Naive thymus-derived CD8-positive, alpha-beta T cell (primary cell): ENCODE measurements around the gene ANP32D. TPM values are rescaled to one million over a fixed set of nuclear protein-coding genes. Genes with fewer than 3 reads are reported as not detected.
"Not testable (repeated sequence)": the region's sequence is repeated elsewhere in the genome, so short reads cannot be mapped to it uniquely, and the experiment has no call there.

Source experiments
- ATAC-seq, 2 donors: fragments of 150-1000 bp; cut with Tn5 transposase in 1 of 2; sonication (Bioruptor Pico), chemical (Tn5 transposase) in 1 of 2; 1 replicate in 1 of 2; 2 replicates in 1 of 2; pipeline ENCODE4 v1.10.0; 2021; ENCODE audit warnings: mild to moderate bottlenecking in 2 of 2, moderate library complexity in 2 of 2
- POLR2A ChIA-PET: fragments of 350-600 bp; sonication (Branson Sonifier 250); formaldehyde crosslinking; loops from one replicate; lab custom pipeline; 2021; ENCODE audit warnings: antibody characterized with exemption; lab: Charles Lee
- DNase-seq, 10 donors: peaks; one replicate each; pipeline versions ENCODE4 v3.0.0 to v3.0.0-alpha.2; 2020 to 2022
- H3K27ac Mint-ChIP-seq, 10 donors: one replicate each; pipeline ENCODE4 v1.8.0; 2020 to 2022; ENCODE audit warnings: mild to moderate bottlenecking in 10 of 10, mixed read lengths in 10 of 10, moderate library complexity in 4 of 10, inconsistent platforms in 1 of 10
- H3K27me3 Mint-ChIP-seq, 5 donors: one replicate each; pipeline ENCODE4 v1.8.0; 2021 to 2022; ENCODE audit warnings: mixed read lengths in 5 of 5
- H3K36me3 Mint-ChIP-seq, 3 donors: one replicate each; pipeline ENCODE4 v1.8.0; 2020 to 2022; ENCODE audit warnings: mixed read lengths in 3 of 3, mild to moderate bottlenecking in 2 of 3, inconsistent platforms in 1 of 3
- H3K4me1 Mint-ChIP-seq, 4 donors: one replicate each; pipeline ENCODE4 v1.8.0; 2021 to 2022; ENCODE audit warnings: mixed read lengths in 4 of 4
- H3K4me3 Mint-ChIP-seq, 10 donors: one replicate each; pipeline ENCODE4 v1.8.0; 2020 to 2022; ENCODE audit warnings: mild to moderate bottlenecking in 10 of 10, mixed read lengths in 10 of 10, moderate library complexity in 6 of 10, inconsistent platforms in 1 of 10
- H3K9me3 Mint-ChIP-seq, 9 donors: one replicate each; pipeline ENCODE4 v1.8.0; 2020 to 2022; ENCODE audit warnings: mixed read lengths in 9 of 9, mild to moderate bottlenecking in 3 of 9, inconsistent platforms in 1 of 9, moderate library complexity in 1 of 9
- polyA plus RNA-seq, 3 donors: library from polyadenylated mRNA; unstranded; fragments of 300-500 nt; fragmentation: Illumina TruSeq; gene quantifications; one replicate each; pipeline ENCODE4 v1.2.3, GENCODE V29; 2021
- total RNA-seq, 8 experiments: library from RNA in 2 of 8; stranded (reverse) in 2 of 8; gene quantifications; one replicate each; pipeline ENCODE4 v1.2.3 and lab custom pipeline; 2021 to 2026

ANP32D gene
- total and polyA plus RNA-seq, 5 experiments from 2014 or later = not detected

DNA sequence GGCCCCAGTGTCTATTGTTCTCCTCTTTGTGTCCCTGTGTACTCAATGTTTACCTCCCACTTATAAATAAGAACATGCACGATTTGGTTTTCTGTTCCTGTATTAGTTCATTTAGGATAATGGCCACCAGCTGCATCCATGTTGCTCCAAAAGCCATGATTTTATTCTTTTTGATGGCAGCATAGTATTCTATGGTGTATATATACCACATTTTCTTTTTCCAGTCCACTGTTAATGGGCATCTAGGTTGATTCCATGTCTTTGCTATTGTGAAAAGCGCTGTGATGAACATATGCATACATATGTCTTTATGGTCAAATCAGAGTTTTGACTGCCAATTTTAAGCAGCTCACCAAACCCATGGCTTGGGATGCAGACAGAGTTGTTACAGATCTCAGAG is 17.2 kb upstream of the ANP32D start:
- DNase-seq (no peak), ATAC-seq (no peak)
- POLR2A ChIA-PET = interaction anchor here (0.8 kb wide), 1 partner anchor 255 kb away, joined by 4 read pairs; no protein-coding TSS in a partner anchor
- Mint-ChIP-seq H3K36me3 (peaks cover 0 to 7% (median 3%) of the 10 kb centered on the region in 3 donors), H3K9me3 (peaks cover 0 to 6% (median 3%) of the 10 kb centered on the region in 9 donors), H3K4me1 (no peaks in the 10 kb centered on the region), H3K4me3 (no peak overlapping the region), H3K27me3 (peaks cover 10 to 24% (median 11%) of the 10 kb centered on the region in 5 donors), H3K27ac (no peak overlapping the region)

DNA sequence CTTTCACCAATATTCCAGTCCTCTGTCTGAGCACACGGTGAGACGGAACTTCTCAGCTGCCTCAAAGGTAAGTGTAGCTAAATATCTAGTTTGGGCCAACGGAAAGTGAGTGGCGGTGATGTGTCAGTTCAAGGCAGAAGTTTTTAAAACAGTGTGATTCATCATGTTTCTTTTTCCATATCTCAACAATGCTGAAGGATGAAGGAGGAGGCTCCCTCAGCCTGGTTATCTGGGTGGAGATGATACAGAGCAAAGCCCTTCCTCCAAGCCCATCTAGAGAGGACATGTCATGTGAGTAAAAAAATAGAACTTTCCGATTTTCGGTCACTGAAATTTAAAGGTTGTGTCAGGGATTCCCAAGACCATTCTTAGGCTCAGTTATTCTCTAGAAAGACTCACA is 13.1 kb upstream of the ANP32D start:
- H3K4me3 Mint-ChIP-seq = no peak overlapping the region
- ATAC-seq = no peak
- POLR2A ChIA-PET = no interaction called here
- H3K27ac Mint-ChIP-seq = no peak overlapping the region
- peaks cover 0 to 5% (median 0%) of the 10 kb centered on the region in 3 donors for H3K36me3 Mint-ChIP-seq
- DNase-seq = no peak
- H3K4me1 Mint-ChIP-seq = no peaks in the 10 kb centered on the region
- H3K27me3 Mint-ChIP-seq = peaks cover 10 to 25% (median 12%) of the 10 kb centered on the region in 5 donors
- H3K9me3 Mint-ChIP-seq = peaks cover 0 to 3% (median 0%) of the 10 kb centered on the region in 9 donors

DNA sequence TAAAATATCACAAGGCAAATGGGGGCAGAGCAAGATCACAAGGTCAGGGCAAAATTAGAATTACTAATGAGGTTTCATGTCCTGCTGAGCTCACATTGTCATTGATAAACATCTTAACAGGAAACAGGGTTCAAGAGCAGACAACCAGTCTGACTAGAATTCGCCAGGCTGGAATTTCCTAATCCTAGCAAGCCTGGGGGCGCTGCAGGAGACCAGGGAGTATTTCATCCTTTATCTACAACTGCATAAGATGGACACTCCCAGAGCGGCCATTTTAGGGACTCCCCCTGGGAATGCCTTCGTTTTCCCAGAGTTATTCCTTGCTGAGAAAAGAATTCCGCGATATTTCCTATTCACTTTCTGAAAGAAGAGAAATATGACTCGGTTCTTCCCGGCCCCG is 3.3 kb upstream of the ANP32D start:
- DNase-seq, H3K27ac Mint-ChIP-seq, ATAC-seq, POLR2A ChIA-PET, H3K4me1 Mint-ChIP-seq, H3K4me3 Mint-ChIP-seq: not testable (repeated sequence)
- peaks cover 0 to 40% (median 28%) of the 10 kb centered on the region in 3 donors for H3K36me3 Mint-ChIP-seq
- peaks cover 7 to 22% (median 9%) of the 10 kb centered on the region in 5 donors for H3K27me3 Mint-ChIP-seq
- H3K9me3 Mint-ChIP-seq = peaks cover 10 to 64% (median 36%) of the 10 kb centered on the region in 9 donors

DNA sequence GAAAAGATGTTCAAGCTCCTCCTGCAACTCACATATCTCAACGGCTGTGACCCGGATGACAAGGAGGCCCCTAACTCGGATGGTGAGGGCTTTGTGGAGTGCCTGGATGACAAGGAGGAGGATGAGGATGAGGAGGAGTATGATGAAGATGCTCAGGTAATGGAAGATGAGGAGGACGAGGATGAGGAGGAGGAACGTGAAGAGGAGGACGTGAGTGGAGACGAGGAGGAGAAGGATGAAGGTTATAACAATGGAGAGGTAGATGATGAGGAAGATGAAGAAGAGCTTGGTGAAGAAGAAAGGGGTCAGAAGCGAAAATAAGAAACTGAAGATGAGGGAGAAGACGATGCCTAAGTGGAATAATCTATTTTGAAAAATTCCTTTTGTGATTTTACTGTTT is 702 bp downstream of the ANP32D start:
- Mint-ChIP-seq H3K4me3 (no peak overlapping the region), H3K27me3 (peaks cover 9 to 30% (median 13%) of the 10 kb centered on the region in 5 donors), H3K9me3 (peaks cover 5 to 59% (median 29%) of the 10 kb centered on the region in 9 donors), H3K4me1 (no peaks in the 10 kb centered on the region), H3K36me3 (peaks cover 0 to 32% (median 27%) of the 10 kb centered on the region in 3 donors), H3K27ac (peak overlapping the region in 1 of 10 donors; percentile 89)
- DNase-seq (no peak), ATAC-seq (no peak)
- POLR2A ChIA-PET = no interaction called here

DNA sequence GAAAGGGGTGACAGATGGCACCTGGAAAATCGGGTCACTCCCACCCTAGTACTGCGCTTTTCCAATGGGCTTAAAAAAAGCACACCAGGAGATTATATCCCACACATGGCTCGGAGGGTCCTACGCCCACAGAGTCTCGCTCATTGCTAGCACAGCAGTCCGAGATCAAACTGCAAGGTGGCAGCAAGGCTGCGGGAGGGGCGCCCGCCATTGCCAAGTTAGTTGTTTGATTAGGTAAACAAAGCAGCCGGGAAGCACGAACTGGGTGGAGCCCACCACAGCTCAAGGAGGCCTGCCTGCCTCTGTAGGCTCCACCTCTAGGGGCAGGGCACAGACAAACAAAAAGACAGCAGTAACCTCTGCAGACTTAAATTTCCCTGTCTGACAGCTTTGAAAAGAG is 2.1 kb downstream of the ANP32D start:
- Mint-ChIP-seq H3K9me3 (peaks cover 0 to 51% (median 20%) of the 10 kb centered on the region in 9 donors), H3K27me3 (peaks cover 9 to 30% (median 13%) of the 10 kb centered on the region in 5 donors), H3K36me3 (peaks cover 0 to 23% (median 21%) of the 10 kb centered on the region in 3 donors)
- ATAC-seq, H3K4me1 Mint-ChIP-seq, DNase-seq, H3K4me3 Mint-ChIP-seq, POLR2A ChIA-PET, H3K27ac Mint-ChIP-seq: not testable (repeated sequence)

DNA sequence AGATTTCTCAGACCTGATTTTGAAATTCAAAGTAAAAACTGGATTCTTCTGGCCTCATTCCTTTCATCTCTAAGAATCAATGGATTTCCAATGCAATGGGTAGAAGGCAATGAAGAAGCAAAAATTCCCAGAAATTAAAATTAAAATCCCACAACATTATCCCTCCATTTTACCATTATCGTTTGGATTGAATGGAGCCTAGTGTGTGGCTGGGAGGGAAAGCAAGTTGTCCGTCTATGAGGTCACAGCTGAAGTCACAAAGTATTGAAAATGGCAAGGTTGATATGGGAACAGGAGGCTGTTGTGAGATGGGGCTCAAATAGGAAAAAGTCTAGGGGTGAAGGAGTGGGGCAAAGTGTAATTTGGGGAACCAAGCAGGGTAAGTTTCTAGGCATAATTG is 9.8 kb downstream of the ANP32D start, which contains the start of gene C12orf54:
C12orf54 (plus strand) TSS at position 301 of the 400 bp plus-strand sequence. CDS start 799 bp downstream, outside the sequence.
- no peak within 1 kb of the TSS for H3K27ac Mint-ChIP-seq

DNA sequence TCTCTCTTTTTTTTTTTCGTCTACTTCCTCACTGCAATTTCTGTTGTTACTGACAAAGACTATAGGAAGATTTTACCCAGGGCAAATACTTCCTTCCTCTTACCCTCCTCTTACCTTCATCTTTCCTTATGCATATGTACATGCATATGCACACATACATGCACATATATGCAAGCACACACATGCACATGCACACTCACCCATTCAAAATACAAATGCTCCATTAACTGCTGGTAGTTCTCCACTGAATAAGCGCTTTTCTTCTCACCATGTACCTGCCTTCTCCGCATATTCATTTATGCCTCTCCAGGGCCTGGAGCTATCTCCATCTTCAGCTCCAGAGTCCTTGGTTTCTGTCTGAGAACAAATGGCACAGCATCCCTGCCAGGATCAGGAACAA is 10.6 kb downstream of the ANP32D start:
- ATAC-seq (no peak), DNase-seq (no peak)
- H3K27ac Mint-ChIP-seq = no peak overlapping the region
- peaks cover 0 to 2% (median 1%) of the 10 kb centered on the region in 4 donors for H3K4me1 Mint-ChIP-seq
- H3K27me3 Mint-ChIP-seq = peaks cover 2 to 14% (median 5%) of the 10 kb centered on the region in 5 donors
- no peak overlapping the region for H3K4me3 Mint-ChIP-seq
- POLR2A ChIA-PET = interaction anchor here (0.7 kb wide), 1 partner anchor 748 kb away, joined by 4 read pairs; no protein-coding TSS in a partner anchor
- H3K36me3 Mint-ChIP-seq = peaks cover 0 to 7% (median 5%) of the 10 kb centered on the region in 3 donors
- peaks cover 0 to 19% (median 5%) of the 10 kb centered on the region in 9 donors for H3K9me3 Mint-ChIP-seq

More for the DNA sequence above, 9.8 kb downstream of the ANP32D start, which contains the start of gene C12orf54:
- no peak for ATAC-seq
- Mint-ChIP-seq H3K27me3 (peaks cover 2 to 14% (median 4%) of the 10 kb centered on the region in 5 donors), H3K9me3 (peaks cover 0 to 20% (median 8%) of the 10 kb centered on the region in 9 donors), H3K36me3 (peaks cover 0 to 9% (median 5%) of the 10 kb centered on the region in 3 donors), H3K4me3 (no peak within 1 kb of the TSS), H3K4me1 (peaks cover 0 to 2% (median 1%) of the 10 kb centered on the region in 4 donors)
- DNase-seq = no peak
- POLR2A ChIA-PET = interaction anchor here (0.7 kb wide), 1 partner anchor 747 kb away, joined by 4 read pairs; no protein-coding TSS in a partner anchor

DNA sequence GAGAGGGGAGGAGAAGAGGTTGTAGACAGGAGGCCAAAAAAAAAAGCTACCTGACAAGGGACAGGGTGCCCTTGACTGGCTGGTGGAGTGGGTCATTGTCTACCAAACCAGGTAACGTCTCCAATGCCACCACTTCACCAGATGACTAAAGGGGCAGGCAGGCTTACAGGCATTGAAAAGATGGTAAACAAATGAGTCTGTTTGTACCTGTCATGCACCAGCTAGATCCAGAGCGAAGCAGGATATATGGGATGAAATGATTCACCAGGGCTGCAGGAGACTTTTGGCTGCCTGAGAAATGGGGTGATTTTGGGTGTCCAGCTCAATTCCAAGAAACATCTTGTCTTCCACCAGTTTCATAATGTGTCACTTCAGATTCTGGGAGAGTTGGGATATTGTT is 13.9 kb downstream of the ANP32D start:
- POLR2A ChIA-PET = no interaction called here
- no peaks in the 10 kb centered on the region for H3K36me3 Mint-ChIP-seq
- no peak for DNase-seq

DNA sequence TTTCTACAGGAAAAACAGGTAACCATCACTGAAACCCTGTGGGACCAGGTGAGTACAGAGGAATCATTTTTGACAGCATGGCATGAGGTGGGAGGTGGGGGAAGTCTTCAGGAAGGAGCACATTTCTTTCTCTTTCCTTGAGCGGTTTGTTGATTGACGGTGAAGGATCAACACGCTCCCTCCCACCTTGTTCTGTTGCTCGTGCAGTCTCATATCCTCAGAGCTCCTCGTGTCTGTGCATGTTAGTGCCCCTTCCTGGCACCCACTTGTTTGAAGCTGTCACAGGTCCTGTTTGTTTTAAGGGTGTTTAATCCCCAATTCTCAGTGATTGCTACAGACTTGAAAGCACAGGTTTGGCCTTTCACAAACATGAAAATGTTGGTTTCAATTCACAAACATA is 14.3 kb downstream of the ANP32D start:
- Mint-ChIP-seq H3K27ac (no peak overlapping the region), H3K9me3 (peaks cover 0 to 2% (median 0%) of the 10 kb centered on the region in 9 donors), H3K4me3 (no peak overlapping the region), H3K4me1 (peaks cover 0 to 4% (median 1%) of the 10 kb centered on the region in 4 donors), H3K36me3 (no peaks in the 10 kb centered on the region), H3K27me3 (peaks cover 2 to 14% (median 4%) of the 10 kb centered on the region in 5 donors)
- no peak for DNase-seq
- no peak for ATAC-seq
- POLR2A ChIA-PET = no interaction called here

More for the DNA sequence above, 13.9 kb downstream of the ANP32D start:
- peaks cover 0 to 4% (median 1%) of the 10 kb centered on the region in 4 donors for H3K4me1 Mint-ChIP-seq
- H3K27me3 Mint-ChIP-seq = peaks cover 2 to 14% (median 4%) of the 10 kb centered on the region in 5 donors
- peak overlapping the region in 1 of 10 donors; percentile 34 for H3K4me3 Mint-ChIP-seq
- peaks cover 0 to 2% (median 0%) of the 10 kb centered on the region in 9 donors for H3K9me3 Mint-ChIP-seq
- no peak for ATAC-seq
- peak overlapping the region in 1 of 10 donors; percentile 14 for H3K27ac Mint-ChIP-seq

DNA sequence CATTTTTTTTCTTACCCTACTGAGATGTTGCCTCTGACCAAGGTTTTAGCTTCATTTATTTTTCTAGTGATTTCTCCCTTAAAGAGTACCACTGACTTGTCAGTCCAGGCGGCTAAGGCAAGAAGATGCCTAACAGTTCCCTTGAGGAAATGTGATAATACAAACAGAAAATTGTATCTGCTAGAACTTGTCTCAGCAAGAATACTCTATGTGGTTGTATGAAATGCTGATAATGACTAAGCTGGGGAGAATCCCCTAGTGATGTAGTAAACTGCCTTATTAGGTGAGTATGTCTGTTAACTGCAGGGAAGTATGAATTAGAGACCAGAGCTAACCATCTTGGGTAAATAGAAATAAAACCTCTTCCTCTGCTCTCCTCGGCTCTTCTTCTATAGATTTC is 16.7 kb downstream of the ANP32D start:
- H3K27me3 Mint-ChIP-seq = peaks cover 0 to 14% (median 4%) of the 10 kb centered on the region in 5 donors
- no peak overlapping the region for H3K27ac Mint-ChIP-seq
- POLR2A ChIA-PET = no interaction called here
- H3K36me3 Mint-ChIP-seq = no peaks in the 10 kb centered on the region
- ATAC-seq (no peak), DNase-seq (no peak)
- H3K9me3 Mint-ChIP-seq = peaks cover 0 to 2% (median 0%) of the 10 kb centered on the region in 9 donors
- peaks cover 0 to 4% (median 1%) of the 10 kb centered on the region in 4 donors for H3K4me1 Mint-ChIP-seq
- H3K4me3 Mint-ChIP-seq = no peak overlapping the region

DNA sequence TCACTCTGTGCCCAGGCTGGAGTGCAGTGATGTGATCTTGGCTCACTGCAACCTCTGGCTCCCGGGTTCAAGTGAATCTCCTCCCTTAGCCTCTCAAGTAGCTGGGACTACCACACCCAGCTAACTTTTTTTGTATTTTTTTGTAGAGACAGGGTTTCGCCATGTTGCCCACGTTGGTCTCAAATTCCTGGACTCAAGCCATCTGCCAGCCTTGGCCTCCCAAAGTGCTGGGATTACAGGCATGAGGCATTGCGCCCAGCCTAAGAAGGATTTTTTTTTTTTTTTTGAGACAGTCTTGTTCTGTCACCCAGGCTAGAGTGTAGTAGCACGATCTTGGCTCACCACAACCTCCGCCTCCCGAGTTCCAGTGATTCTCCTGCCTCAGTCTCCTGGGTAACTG is 17.1 kb downstream of the ANP32D start:
- POLR2A ChIA-PET, H3K27ac Mint-ChIP-seq, H3K36me3 Mint-ChIP-seq, H3K9me3 Mint-ChIP-seq, ATAC-seq, H3K4me1 Mint-ChIP-seq, H3K4me3 Mint-ChIP-seq, DNase-seq: not testable (repeated sequence)
- peaks cover 0 to 14% (median 4%) of the 10 kb centered on the region in 5 donors for H3K27me3 Mint-ChIP-seq

DNA sequence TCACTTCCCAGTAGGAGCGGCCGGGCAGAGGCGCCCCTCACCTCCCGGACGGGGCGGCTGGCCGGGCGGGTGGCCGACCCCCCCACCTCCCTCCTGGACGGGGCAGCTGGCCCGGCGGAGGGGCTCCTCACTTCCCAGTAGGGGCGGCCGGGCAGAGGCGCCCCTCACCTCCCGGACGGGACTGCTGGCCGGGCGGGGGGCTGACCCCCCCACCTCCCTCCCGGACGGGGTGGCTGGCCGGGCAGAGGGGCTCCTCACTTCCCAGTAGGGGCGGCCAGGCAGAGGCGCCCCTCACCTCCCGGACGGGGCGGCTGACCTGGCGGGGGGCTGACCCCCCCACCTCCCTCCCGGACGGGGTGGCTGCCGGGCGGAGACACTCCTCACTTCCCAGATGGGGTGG is 27.9 kb downstream of the ANP32D start:
- POLR2A ChIA-PET, H3K27ac Mint-ChIP-seq, H3K4me3 Mint-ChIP-seq, ATAC-seq, H3K27me3 Mint-ChIP-seq, H3K36me3 Mint-ChIP-seq, H3K4me1 Mint-ChIP-seq, H3K9me3 Mint-ChIP-seq, DNase-seq: not testable (repeated sequence)

DNA sequence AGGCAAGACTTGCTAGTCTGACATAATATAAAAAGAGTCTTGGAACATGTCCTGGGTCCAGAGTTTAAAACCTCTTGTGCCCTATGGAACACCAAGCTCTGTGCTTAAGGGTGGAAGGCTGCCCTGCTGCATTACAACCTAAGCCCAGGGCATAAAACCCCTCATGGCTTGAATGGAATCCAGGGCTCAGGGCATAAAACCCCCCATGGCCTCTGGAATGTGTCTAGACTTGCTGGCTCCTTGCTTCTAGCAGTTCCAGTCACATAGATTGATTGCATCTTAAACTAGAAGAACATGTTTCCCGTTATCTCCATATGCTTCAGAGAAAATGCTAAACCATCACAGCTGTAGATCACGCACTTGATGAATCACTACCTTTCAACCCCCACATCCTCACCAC is 34.5 kb downstream of the ANP32D start:
- Mint-ChIP-seq H3K9me3 (peaks cover 0 to 35% (median 7%) of the 10 kb centered on the region in 9 donors), H3K27me3 (peaks cover 0 to 13% (median 1%) of the 10 kb centered on the region in 5 donors), H3K36me3 (peaks cover 0 to 14% (median 13%) of the 10 kb centered on the region in 3 donors)
- DNase-seq, POLR2A ChIA-PET, H3K27ac Mint-ChIP-seq, ATAC-seq, H3K4me3 Mint-ChIP-seq, H3K4me1 Mint-ChIP-seq: not testable (repeated sequence)
